Ramos (cell line): Measurements from ENCODE around the gene HAND1.

Source experiments
- in situ Hi-C: fragments of 300-500 bp; cut with MboI; formaldehyde crosslinking; loops from one replicate; pipeline ENCODE4 v1.14.3; 2022; ENCODE audit warnings: low sequenced_read_pairs; ENCODE audit not compliant: unreplicated experiment

HAND1 gene

DNA sequence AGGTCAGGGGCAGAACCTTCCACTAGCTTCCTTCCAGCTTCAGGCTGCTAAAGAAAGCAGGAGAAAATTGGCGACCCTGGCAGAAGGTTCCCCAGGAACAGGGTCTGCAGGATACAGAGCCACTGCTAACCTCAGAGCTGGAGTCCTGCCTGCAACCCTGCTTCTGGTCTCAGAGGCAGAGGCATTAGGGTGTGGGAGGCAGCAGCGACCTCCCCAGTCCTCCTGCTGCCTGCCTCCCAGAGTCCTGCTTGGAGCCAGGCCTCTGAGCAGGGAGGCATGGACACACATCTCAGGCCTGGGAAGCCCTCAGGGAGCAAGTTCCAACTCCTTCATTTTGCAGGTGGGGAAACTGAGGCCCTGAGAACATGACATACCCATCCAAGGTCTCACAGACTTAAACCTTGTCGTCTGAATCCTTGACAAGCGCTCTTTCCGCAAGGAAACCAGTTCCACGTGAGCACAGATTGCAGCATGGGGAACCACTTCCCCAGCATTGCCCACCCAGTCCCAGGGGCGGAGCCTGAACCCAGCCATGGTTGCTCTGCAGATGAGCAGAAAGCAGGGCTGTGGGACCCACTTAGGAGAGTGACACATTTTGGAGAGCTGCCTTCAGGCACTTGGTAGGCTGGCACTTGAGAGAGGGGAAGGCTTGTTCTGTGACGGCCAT is 28.2 kb upstream of the HAND1 start:
- in situ Hi-C loops, result no loop called here

DNA sequence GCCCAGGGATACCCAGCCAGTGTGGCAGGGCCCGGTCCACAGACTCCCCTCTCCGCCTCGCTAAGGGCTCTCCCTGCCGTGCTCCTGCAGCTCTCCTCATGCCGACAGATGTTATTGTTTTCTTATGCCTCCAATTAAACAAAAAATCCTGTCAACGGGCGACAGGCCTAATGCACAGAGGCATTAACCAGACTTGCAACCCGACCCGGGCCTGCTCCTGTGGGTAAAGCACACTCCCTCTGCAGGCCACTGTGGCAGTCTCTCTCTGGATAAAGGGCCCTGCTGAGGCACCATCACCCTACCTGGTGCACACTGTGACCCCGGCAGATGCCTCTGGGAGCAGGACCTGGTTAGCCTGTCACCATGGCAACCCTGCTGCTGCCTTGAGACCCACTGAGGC is 27.5 kb upstream of the HAND1 start:
- in situ Hi-C loops, result no loop called here

- in situ Hi-C loops, result no loop called here
Observed at GRCh38 chr5:154503698-154504039, 25.6 kb upstream of the HAND1 start.

DNA sequence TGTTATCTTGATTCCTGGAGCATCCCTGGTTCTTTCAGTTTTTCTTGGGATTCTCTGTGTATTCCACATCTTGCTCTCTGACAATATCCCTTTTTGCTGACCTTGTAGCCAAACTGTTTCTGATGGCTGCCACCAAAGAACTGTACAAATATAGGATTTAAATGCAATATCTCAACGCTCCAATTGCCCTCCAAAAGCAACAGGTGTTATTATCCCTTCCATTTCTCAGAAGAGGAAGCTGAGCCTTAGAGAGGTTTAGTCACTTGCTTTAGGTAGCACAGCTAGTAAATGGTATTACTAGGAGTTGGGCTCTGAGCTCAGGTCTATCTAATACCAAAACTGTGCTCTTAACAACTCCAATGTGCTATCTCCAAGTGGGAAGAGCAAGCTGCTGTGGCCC is 24.2 kb upstream of the HAND1 start:
- in situ Hi-C loops, result no loop called here

GRCh38 chr5:154501566-154501965 is 23.5 kb upstream of the HAND1 start:
- in situ Hi-C loops, result no loop called here

DNA sequence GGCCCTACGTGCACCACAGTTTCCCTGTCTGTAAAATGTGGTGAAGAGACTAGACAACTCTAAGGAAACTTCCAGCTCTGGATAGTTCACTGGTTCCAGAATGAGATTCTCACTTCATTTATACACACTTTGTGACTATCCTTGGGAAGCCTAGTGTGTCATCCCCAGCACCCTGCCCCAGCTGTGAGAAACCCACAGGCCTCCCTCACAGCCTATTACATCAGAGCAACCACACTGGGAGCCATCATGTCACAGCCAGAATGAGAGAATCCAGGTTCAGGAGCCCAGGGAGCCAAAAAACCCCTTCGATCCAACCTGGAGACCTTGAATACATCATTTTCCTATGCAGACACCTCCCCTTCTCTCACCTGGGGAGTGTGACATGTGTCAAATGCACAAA is 21.0 kb upstream of the HAND1 start:
- in situ Hi-C loops, result no loop called here

GRCh38 chr5:154498591-154498990 is 20.6 kb upstream of the HAND1 start:
- in situ Hi-C loops, result no loop called here

GRCh38 chr5:154494036-154494435 is 16.0 kb upstream of the HAND1 start:
- in situ Hi-C loops, result no loop called here

DNA sequence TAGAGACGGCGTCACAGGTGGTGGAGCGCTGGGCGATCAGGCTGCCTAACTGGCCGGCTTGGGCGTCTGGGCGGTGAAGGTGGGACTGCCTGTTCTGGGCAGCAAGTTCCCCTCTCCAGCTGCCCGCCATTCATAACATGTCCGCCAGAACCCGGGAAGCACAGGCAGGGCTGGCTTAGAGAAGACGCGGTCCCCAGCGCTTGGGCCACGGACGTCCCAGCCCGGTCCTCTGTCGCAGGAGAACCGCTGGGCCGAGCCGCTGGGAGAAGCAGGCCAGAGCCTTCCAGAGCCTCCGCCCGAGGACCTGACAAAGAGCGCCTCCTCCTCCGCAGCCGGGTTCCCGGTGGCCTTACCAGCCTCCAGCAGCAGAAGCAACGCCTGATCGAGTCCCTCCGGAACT is 15.2 kb upstream of the HAND1 start:
- in situ Hi-C loops, result no loop called here

DNA sequence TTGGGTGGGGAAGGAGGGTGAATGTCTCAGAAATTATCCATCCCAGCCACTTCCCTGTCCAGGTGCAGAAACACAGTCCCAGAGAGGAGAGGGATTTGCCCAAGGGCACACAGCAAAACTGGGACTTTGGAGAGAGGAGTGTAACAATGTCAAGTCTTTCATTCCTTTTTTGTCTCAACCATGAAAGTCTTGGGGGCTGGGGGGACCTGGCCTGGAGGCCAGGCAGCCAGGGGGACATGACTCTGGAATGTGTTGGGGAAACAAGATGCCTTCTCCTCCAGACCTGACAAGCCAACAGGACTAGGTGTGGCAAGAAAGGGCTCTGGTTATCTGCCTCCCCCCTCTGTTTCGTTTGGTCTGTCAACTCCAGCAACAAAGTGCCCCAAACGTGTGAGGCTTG is 13.9 kb upstream of the HAND1 start:
- in situ Hi-C loops, result no loop called here

- in situ Hi-C loops, result no loop called here
Observed at GRCh38 chr5:154487541-154487940, 9.5 kb upstream of the HAND1 start.

DNA sequence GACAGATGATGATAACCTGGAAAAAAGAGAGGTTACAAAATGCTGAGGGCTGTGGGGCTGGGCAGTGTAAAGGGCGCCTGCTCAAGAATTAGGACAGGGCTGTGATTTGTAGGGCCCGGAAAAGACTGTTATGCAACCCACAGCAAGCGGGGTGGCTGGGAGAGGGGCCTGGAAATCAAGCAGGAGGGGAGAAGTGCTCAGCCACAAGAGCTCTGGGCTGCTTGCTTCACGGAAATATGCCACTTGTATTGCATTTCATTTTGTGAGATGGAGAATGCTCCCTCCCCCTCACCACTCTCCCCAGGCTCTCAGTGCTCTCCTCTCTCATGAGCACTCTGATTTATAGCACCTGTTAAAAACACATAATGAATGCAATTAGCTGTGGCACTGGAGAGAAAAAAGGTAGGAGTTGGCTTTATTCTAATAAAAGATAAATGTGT is 8.4 kb upstream of the HAND1 start:
- in situ Hi-C loops, result no loop called here

DNA sequence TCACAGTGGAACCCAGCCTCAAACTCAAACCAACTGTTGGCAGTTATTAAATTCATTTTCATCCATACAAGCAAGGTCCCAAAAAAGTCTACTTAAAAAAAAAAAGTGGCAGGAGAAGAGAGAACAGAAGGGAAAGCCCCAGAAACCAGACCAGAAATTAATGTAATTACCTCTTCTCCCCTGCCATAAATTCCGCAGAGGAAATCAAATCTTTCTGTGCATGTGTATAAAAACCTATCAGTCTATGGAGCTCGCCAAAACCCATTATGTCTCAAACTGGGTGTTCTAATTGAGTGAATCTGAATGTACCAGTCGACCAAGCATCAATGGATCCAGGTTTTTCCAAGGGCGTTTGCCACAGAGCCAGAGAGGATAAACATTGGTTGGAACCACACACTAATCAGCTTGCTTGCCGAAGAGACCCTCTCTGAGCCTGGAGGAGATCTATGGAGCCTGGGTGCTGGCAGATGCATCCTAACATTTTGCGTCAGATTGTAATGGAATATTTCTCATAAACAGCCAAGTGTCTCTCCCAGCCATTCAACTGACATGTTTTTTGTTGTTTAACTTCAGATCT is 7.9 kb upstream of the HAND1 start:
- in situ Hi-C loops, result no loop called here

GRCh38 chr5:154485096-154485491 is 7.1 kb upstream of the HAND1 start:
- in situ Hi-C loops, result no loop called here

GRCh38 chr5:154484393-154485095 is 6.5 kb upstream of the HAND1 start:
- in situ Hi-C loops, result no loop called here

GRCh38 chr5:154483654-154484392 is 5.8 kb upstream of the HAND1 start:
- in situ Hi-C loops, result no loop called here

DNA sequence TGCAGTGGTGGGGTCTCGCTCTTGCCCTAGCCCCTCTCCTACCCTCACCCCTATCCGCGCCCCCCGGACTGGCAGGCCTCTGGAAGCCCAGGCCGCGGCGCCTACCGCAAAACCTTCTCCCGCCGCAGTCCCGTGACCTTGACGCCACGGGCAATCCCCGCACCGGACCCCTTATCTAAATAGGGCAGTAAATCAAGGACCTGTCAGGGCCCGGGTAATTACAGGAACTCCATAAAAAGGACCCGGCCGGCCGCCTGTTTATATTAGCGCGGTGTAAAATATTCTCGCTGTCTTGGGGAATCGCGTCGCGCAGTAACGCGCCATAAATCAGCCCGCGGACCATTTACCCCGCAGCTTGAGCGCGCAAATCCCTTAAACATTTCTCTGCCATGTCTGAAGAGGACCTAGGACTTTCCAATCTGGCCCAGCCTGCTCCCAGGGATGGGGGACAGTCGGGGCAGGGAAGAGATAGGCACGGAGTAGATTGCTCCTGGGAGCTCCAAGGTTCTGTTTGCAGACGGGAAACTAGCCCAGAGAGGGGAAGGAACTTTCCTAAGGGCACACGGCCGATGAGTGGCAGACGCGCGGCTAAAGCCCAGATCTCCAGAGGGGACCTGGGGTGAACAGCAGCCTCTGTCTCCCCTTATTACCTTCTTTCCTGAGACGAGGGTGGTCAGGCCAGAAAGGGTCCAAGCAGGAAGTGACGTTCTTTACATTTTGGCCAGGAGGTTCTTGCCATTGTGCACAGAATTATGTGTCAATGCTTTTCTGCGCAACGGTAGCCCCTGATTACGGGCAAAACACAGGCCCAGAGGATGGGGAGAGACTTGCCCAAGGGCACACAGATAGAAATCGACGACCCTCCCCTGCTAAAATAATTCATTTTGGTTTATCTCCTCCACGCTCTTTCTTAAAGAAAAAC is 4.8 kb upstream of the HAND1 start:
- in situ Hi-C loops, result no loop called here

- in situ Hi-C loops, result no loop called here
Observed at GRCh38 chr5:154481584-154482381, 3.8 kb upstream of the HAND1 start.

DNA sequence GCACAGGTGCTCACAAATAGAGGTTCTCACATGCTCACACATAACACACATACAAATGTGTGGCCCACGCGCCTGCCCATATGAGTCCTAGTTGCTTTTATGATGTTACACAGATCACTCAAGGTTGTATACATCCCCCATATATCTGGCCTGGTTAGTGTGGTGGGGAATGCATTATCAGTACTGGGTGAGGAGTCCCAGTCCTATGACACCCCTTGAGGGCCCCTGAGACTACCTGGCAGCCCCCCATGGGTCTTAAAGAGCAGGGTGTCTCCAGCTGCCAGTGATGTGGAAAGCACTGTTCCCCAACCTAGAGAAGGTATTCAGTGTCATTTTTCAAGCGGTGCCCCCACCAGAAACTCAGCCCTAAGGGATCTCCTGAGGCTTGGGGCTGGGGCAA is 2.8 kb upstream of the HAND1 start:
- in situ Hi-C loops, result no loop called here
